Measurements from ENCODE around the gene STX2. TPM values are rescaled to one million over a fixed set of nuclear protein-coding genes. Genes with fewer than 3 reads are reported as not detected.

The STX2 gene
- total RNA-seq, 2 experiments from 2014 or later = 17.2 to 17.8 TPM

DNA sequence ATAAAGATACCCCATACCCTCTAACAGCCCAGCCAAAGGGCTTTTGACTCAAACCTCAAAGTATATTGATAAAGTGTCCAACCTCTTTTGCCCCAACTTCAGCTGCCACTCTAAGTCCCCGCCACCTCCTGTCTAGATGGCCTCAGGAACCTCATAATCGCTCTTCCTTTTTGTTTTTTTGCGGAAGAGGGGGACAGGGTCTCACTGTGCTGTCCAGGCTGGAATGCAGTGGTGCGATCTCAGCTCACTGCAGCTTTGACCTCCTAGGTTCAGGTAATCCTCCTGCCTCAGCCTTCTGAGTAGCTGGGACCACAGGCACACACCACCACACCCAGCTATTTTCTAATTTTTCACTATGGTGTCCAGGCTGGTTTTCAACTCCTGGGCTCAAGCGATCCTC lies 60.3 kb downstream of the STX2 start:
- peaks cover 8% of the 10 kb centered on the region for H3K4me1 Mint-ChIP-seq
- H3K27ac Mint-ChIP-seq = no peak overlapping the region
- H3K4me3 Mint-ChIP-seq = no peak overlapping the region
- H3K27me3 Mint-ChIP-seq = peaks cover 39% of the 10 kb centered on the region
- no peaks in the 10 kb centered on the region for H3K9me3 Mint-ChIP-seq (ENCODE audit: low read depth)
- ATAC-seq (no peak), DNase-seq (no peak)
- CTCF ChIA-PET = no interaction called here
- peaks cover 4% of the 10 kb centered on the region for H3K36me3 Mint-ChIP-seq

DNA sequence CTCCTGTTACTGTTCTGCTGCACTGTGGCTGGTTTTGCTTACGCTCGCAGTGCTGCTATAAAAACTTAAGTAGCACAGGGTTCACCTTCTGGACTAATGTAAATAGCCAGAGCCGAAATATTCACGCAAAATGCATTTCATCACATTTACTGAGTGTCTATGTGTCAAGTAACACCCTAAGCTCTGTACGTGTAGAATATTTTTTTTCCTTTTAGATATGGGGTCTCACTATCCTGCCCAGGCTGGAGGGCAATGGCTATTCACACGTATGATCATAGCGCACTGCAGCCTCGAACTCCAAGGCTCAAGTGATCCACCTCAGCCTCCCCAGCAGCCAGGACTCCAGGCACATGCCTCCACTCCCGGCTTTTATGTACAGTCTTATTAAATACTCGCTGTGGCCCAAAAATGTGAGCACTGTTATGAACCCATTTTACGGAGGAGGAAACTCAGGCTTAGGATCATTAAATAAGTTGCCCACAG lies 62.2 kb downstream of the STX2 start:
- CTCF ChIA-PET = interaction anchor here (1.2 kb wide), 1 partner anchor 40 kb away, joined by 3 read pairs; no protein-coding TSS in a partner anchor
- Mint-ChIP-seq H3K9me3 (ENCODE audit: low read depth) (no peaks in the 10 kb centered on the region), H3K4me3 (no peak overlapping the region), H3K4me1 (peaks cover 8% of the 10 kb centered on the region), H3K36me3 (no peaks in the 10 kb centered on the region), H3K27me3 (peaks cover 46% of the 10 kb centered on the region), H3K27ac (no peak overlapping the region)
- no peak for DNase-seq
- no peak for ATAC-seq

DNA sequence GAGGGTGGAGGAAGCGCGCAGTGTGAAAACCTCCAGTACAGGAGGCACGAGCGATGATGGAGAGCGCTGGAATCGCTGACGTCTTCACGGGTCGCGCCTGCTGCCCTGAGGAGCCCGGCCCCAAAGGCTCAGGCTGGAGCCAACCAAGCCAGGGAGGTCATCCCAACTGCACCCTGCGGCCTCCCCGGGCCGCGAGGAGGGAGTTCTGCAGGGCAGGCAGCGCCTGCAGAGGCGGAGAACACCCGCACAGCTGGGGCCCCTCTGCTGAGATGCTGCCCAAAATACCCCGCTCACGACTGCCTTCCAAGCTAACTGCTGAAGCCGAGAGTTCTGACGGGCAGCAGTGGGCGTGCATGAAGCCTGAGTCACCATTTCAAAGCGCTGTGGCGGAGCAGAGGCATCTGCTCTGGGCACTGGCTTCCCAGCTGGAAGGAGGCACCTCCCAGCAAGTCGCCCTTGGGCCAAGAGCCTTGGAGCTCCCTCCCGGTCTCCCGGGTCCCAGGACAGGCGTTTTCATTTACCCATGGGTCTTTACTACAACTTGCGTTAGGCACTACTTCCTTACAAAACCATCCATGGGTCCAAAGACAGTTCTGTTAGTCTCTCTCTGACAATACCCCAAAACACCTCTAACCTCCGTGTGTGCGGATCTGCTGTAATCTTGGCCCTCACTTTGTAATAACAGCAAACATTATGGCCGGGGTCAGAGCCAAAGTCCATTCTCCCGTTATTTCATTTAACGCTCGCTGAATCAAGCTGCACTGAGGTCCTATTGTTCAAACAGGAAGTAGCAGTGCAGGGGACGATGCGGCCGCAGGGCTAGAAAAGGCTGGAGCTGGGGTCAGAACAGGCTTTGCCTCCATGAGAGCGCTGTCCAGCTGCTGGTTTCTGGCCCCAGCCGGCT lies 62.8 kb downstream of the STX2 start:
- H3K9me3 Mint-ChIP-seq (ENCODE audit: low read depth) = no peaks in the 10 kb centered on the region
- DNase-seq (peak; percentile 55), ATAC-seq (peak; percentile 74)
- no peak overlapping the region for H3K27ac Mint-ChIP-seq
- H3K4me1 Mint-ChIP-seq = peaks cover 8% of the 10 kb centered on the region
- peak overlapping the region; percentile 28 for H3K4me3 Mint-ChIP-seq
- CTCF ChIA-PET = interaction anchor here (1.0 to 1.2 kb wide), 3 partner anchors 14 to 50 kb away, joined by 3 to 4 read pairs (median 3); no protein-coding TSS in a partner anchor
- no peaks in the 10 kb centered on the region for H3K36me3 Mint-ChIP-seq
- H3K27me3 Mint-ChIP-seq = peaks cover 50% of the 10 kb centered on the region

DNA sequence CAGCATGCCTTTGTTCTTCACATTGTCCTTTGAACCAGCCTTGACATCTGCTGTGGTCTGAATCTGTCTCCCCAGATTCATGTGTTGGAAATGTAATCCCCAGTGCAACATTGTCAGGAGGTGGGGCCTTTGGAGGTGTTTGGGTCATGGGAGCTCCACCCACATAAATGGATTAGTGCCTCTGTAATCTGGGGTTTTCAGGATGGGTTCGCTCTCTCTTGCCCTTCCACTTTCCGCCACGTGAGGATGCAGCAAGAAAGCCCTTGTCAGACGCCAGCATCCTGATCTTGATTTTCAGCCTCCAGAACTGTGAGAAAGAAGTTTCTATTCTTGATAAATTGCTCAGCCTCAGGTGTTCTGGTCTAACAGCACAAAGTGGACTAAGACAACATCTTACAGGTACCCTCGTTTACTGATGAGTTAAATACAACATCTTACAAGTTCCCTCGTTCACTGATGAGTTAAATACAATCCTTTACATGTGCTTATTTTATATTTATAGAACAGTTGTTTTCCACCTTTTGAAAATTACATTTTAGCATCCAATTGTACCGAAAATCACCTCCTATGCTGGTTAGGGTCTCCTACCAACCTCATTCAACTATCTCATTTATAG lies 68.5 kb downstream of the STX2 start:
- DNase-seq (no peak), ATAC-seq (no peak)
- Mint-ChIP-seq H3K36me3 (no peaks in the 10 kb centered on the region), H3K9me3 (ENCODE audit: low read depth) (no peaks in the 10 kb centered on the region), H3K4me1 (peaks cover 8% of the 10 kb centered on the region), H3K27ac (no peak overlapping the region), H3K27me3 (peaks cover 40% of the 10 kb centered on the region), H3K4me3 (no peak overlapping the region)
- CTCF ChIA-PET = no interaction called here

DNA sequence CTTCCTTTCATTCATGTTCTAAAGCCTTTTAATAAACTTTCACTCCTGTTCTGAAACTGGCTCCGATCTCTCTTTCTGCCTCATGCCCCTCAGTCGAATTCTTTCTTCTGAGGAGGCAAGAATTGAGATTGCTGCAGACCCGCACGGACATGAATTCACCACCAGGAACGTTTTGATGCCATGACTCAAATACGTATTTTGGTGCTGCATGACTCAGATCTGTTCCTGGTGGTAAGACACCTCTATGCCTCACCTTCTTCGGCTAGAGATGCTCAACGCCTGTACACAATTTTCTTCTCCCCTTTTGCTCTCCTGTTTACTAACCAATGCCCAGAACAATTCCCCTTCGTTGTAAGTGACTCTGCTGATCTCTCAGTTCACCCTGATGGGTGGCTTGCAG lies 70.9 kb downstream of the STX2 start:
- ATAC-seq (peak; percentile 73), DNase-seq (peak; percentile 61)
- H3K36me3 Mint-ChIP-seq = no peaks in the 10 kb centered on the region
- H3K4me3 Mint-ChIP-seq = no peak overlapping the region
- peaks cover 26% of the 10 kb centered on the region for H3K27me3 Mint-ChIP-seq
- H3K9me3 Mint-ChIP-seq (ENCODE audit: low read depth) = no peaks in the 10 kb centered on the region
- peaks cover 6% of the 10 kb centered on the region for H3K4me1 Mint-ChIP-seq
- no peak overlapping the region for H3K27ac Mint-ChIP-seq
- CTCF ChIA-PET = interaction anchor here (0.6 kb wide), 1 partner anchor 50 kb away, joined by 5 read pairs; no protein-coding TSS in a partner anchor

DNA sequence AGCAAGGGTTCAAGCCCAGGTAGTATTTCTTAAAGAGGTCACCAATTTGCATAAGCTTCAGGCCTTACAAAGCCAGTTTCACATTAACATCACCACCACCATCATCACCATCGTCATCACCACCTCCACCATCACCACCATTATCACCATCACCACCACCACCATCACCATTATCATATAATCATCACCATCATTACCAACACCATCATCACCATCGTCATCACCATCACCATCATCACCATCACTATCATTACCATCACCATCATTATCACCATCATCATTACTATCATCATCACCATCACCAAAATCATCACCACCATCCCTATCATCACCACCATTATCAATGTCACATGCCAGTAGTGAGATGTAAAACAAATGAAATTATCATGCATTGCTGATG lies 72.6 kb downstream of the STX2 start:
- ATAC-seq (no peak), DNase-seq (no peak)
- Mint-ChIP-seq H3K36me3 (no peaks in the 10 kb centered on the region), H3K27me3 (peaks cover 24% of the 10 kb centered on the region), H3K4me3 (no peak overlapping the region), H3K27ac (no peak overlapping the region), H3K4me1 (peaks cover 6% of the 10 kb centered on the region), H3K9me3 (ENCODE audit: low read depth) (no peaks in the 10 kb centered on the region)
- CTCF ChIA-PET = interaction anchor here (1.2 kb wide), 1 partner anchor 51 kb away, joined by 5 read pairs; no protein-coding TSS in a partner anchor

DNA sequence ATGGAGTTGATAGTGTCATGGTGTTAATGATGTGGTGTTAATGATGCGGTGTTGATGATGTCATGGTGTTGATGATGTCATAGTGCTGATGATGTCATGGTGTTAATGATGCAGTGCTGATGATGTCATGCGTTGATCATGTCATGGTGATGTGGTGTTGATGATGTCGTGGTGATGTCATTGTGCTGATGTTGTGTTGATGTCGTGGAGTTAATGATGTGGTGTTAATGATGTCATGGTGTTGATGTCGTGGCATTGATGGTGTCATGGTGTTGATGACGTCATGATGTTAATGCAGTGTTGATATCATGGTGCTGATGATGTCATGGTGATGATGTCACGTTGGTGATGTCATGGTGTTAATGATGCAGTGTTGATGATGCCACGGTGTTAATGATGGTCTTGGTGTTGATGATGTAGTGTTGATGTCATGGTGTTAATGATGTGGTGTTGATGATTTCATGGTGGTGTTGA lies 73.8 kb downstream of the STX2 start:
- Mint-ChIP-seq H3K36me3 (no peaks in the 10 kb centered on the region), H3K4me1 (peaks cover 6% of the 10 kb centered on the region), H3K4me3 (no peak overlapping the region), H3K27me3 (peaks cover 12% of the 10 kb centered on the region), H3K9me3 (ENCODE audit: low read depth) (no peaks in the 10 kb centered on the region), H3K27ac (no peak overlapping the region)
- ATAC-seq = no peak
- CTCF ChIA-PET = interaction anchor here (1.0 kb wide), 1 partner anchor 17 kb away, joined by 4 read pairs; no protein-coding TSS in a partner anchor
- no peak for DNase-seq

DNA sequence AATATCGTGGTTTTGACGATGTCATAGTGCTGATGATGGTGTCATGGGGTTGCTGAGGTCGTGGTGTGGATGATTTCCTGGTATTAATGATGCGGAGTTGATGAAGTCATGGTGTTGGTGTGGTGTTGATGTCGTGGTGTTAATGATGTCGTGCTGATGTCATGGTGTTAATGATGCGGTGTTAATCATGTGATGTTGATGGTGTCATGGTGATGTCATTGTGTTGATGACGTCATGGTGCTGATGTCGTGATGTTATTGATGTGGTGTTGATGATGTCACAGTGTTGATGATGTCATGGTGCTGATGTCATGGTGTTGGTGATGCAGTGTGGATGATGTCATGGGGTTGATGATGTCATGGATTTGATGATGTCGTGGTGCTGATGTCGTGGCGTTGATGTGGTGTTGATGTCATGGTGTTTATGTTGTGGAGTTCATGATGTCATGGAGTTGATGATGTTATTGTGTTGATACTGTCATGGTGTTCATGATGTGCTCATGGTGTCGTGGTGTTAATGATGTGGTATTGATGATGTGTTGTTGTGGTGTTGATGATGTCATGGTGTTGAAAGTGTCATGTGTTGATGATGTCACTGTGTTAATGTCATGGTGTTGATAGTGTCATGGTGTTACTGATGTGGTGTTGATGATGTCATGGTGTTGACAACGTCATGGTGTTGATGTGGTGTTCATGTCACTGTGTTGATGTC lies 74.4 kb downstream of the STX2 start:
- peaks cover 11% of the 10 kb centered on the region for H3K27me3 Mint-ChIP-seq
- CTCF ChIA-PET = no interaction called here
- ATAC-seq (no peak), DNase-seq (peak; percentile 80)
- H3K4me1 Mint-ChIP-seq = peaks cover 6% of the 10 kb centered on the region
- no peaks in the 10 kb centered on the region for H3K36me3 Mint-ChIP-seq
- H3K9me3 Mint-ChIP-seq (ENCODE audit: low read depth) = no peaks in the 10 kb centered on the region
- no peak overlapping the region for H3K27ac Mint-ChIP-seq
- H3K4me3 Mint-ChIP-seq = no peak overlapping the region

DNA sequence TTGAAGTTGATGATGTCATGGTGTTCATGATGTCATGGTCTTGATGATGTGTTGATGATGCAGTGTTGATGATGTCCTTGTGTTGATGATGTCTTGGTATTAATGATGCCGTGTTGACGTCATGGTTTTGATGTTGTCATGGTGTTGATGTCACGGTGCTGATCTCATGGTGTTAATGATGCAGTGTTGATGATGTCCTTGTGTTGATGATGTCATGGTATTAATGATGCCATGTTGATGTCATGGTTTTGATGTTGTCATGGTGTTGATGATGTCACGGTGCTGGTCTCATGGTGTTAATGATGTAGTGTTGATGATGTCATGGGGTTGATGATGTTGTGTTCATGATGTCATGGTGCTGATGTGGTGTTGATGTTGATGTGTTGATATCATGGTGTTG lies 75.0 kb downstream of the STX2 start:
- no peak overlapping the region for H3K4me3 Mint-ChIP-seq
- H3K36me3 Mint-ChIP-seq = no peaks in the 10 kb centered on the region
- H3K4me1 Mint-ChIP-seq = peaks cover 6% of the 10 kb centered on the region
- no peaks in the 10 kb centered on the region for H3K9me3 Mint-ChIP-seq (ENCODE audit: low read depth)
- no peak overlapping the region for H3K27ac Mint-ChIP-seq
- peaks cover 11% of the 10 kb centered on the region for H3K27me3 Mint-ChIP-seq
- CTCF ChIA-PET = interaction anchor here (2.9 kb wide), 1 partner anchor 53 kb away, joined by 16 read pairs; no protein-coding TSS in a partner anchor
- DNase-seq = peak; percentile 59
- ATAC-seq = no peak

DNA sequence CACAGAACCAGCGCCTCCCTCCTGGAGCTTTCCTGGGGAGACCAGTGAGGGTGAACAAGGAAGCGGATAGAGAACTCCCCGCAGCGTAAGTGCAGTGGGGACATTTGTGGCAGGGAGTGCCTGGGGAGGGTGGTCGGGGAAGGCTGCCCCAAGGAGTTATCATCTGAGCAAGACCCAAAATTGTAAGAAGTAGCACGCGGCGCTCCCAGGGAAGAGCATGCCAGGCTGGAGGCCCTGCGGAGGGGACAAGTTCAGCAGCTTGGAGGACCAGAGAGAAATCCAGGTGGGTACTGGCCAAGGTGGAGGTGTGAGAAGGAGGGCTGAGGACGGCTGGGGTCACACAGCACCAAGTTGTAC lies 76.8 kb downstream of the STX2 start:
- no peaks in the 10 kb centered on the region for H3K36me3 Mint-ChIP-seq
- no peak overlapping the region for H3K4me3 Mint-ChIP-seq
- CTCF ChIA-PET = interaction anchor here (0.7 to 2.9 kb wide), 6 partner anchors 11 to 63 kb away, joined by 3 to 16 read pairs (median 4); no protein-coding TSS in a partner anchor

DNA sequence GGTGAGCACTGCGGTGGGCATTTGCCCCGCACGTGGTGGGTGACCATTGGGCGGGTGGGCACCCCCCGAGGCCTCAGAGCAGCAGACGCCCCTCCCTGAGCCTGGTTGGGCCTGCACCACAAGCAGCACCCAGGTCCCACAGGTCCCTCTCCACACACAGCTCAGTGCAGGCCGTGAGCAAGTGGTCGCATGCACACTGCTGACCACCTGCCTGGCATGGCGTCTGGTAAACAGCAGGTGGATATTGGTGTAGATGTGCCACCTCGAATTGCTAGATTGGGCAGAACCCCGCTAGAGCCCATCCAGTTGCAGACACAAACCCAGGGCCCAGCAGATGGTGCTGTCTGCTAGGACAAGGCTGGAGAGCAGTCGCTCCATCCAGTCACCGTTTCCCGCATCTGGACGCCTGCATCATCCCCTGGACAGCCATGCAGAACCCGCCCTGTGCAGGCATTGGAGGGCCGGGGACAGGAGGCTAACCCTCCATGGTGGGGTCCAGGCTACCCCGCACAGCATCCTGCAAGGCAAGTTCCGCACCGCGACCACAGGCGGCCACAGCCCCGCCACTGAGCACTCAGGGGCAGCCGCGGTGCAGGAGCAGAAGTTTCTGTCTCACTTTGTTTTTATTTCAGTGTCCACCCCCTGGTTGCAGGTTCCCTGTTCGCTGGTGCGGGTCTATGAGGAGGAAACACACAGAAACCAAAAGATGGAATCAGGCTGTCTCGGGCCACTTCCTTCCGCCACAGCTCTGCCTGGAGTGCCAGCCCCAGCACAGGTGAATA lies 77.3 kb downstream of the STX2 start:
- DNase-seq (peak; percentile 75), ATAC-seq (peak; percentile 64)
- Mint-ChIP-seq H3K4me3 (peak overlapping the region; percentile 0), H3K9me3 (ENCODE audit: low read depth) (no peaks in the 10 kb centered on the region), H3K27me3 (peaks cover 3% of the 10 kb centered on the region), H3K36me3 (no peaks in the 10 kb centered on the region), H3K4me1 (no peaks in the 10 kb centered on the region), H3K27ac (peak overlapping the region; percentile 9)
- CTCF ChIA-PET = interaction anchor here (0.6 to 2.9 kb wide), 6 partner anchors 10 to 332 kb away, joined by 3 to 16 read pairs (median 4); no protein-coding TSS in a partner anchor

More for the DNA sequence above, 76.8 kb downstream of the STX2 start:
- peak overlapping the region; percentile 9 for H3K27ac Mint-ChIP-seq
- no peak for ATAC-seq
- no peak for DNase-seq
- H3K4me1 Mint-ChIP-seq = no peaks in the 10 kb centered on the region
- H3K27me3 Mint-ChIP-seq = peaks cover 3% of the 10 kb centered on the region
- no peaks in the 10 kb centered on the region for H3K9me3 Mint-ChIP-seq (ENCODE audit: low read depth)

DNA sequence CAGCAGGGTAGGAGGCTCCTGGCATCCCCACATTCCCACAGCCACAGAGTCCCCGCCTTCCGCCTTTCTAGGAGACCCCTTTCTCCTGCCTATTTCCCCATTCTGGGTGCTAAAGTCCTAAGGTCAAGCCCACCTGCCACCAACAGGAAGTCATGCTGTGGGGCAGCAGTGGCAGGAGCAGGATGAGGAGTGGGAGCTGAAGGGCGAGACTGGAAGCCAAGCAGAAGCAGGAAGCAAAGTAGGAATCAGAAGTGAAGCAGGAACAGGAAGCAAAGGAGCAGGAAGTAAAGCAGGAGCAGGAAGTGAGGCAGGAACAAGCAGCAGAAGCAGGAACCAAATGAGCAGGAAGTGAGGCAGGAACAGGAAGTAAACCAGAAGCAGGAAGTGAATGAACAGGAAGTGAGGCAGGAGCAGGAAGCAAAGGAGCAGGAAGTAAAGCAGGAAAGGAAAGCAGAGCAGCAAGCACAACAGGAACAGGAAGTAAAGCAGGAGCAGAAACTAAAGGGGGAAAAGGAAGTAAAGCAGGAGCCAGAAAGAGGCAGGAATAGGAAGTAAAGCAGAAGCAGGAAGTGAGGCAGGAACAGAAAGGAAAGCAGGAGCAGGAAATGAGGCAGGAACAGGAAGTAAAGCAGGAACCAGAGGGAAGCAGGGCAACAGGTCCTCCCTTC lies 84.7 kb downstream of the STX2 start:
- Mint-ChIP-seq H3K4me3 (no peak overlapping the region), H3K9me3 (ENCODE audit: low read depth) (peaks cover 9% of the 10 kb centered on the region), H3K4me1 (peaks cover 5% of the 10 kb centered on the region), H3K27ac (peak overlapping the region; percentile 86), H3K27me3 (peaks cover 2% of the 10 kb centered on the region), H3K36me3 (peaks cover 5% of the 10 kb centered on the region)
- DNase-seq = no peak
- CTCF ChIA-PET = no interaction called here
- no peak for ATAC-seq
